OCI-LY7 (cell line): ENCODE results near the gene APBB2. TPM values are rescaled to one million over a fixed set of nuclear protein-coding genes. Genes with fewer than 3 reads are reported as not detected.

ENCODE experiments used
- BruUV-seq: library from RNA; stranded (reverse); fragments of 400-500 nt; replicated peaks from 2 replicates; lab custom pipeline; 2021; lab: Mats Ljungman, UMichigan
- CTCF ChIA-PET: fragments of 300-600 bp; sonication (Branson Sonifier 250); formaldehyde crosslinking; loops from one replicate; lab custom pipeline; 2022; ENCODE audit warnings: antibody characterized with exemption; ENCODE audit not compliant: unreplicated experiment; lab: Charles Lee
- POLR2A ChIA-PET: fragments of 300-600 bp; sonication (Branson Sonifier 250); formaldehyde crosslinking; loops from one replicate; lab custom pipeline; 2022; ENCODE audit warnings: antibody characterized with exemption; lab: Charles Lee
- DNase-seq: peaks from one replicate; pipeline ENCODE4 v3.0.0-alpha.2; 2015; ENCODE audit warnings: low spot score
- H2AFZ ChIP-seq: fragments of 200-600 bp; sonication (generic), shearing (Covaris generic); 2 replicates; pipeline ENCODE4 v1.6.1; 2014; ENCODE audit warnings: mild to moderate bottlenecking, antibody characterized with exemption, low read length, moderate library complexity
- H3K27ac ChIP-seq: fragments of 200-600 bp; sonication (generic); 2 replicates; pipeline ENCODE4 v1.5.1; 2014; ENCODE audit warnings: mixed run types, low read depth, mild to moderate bottlenecking, moderate library complexity, low read length, inconsistent platforms; ENCODE audit not compliant: poor library complexity, severe bottlenecking
- H3K36me3 ChIP-seq: fragments of 200-600 bp; sonication (generic); 2 replicates; pipeline ENCODE4 v1.6.1; 2014; ENCODE audit warnings: mild to moderate bottlenecking, antibody characterized with exemption, low read length, moderate library complexity, mixed read lengths; ENCODE audit not compliant: insufficient read depth
- H3K4me1 ChIP-seq: fragments of 200-600 bp; sonication (generic); 2 replicates; pipeline ENCODE4 v1.5.1; 2014; ENCODE audit warnings: mild to moderate bottlenecking, low read length; ENCODE audit not compliant: insufficient read depth, poor library complexity, severe bottlenecking
- H3K4me2 ChIP-seq: fragments of 200-600 bp; sonication (generic); 2 replicates; pipeline ENCODE4 v1.6.1; 2014; ENCODE audit warnings: mild to moderate bottlenecking, low read length
- H3K4me3 ChIP-seq: fragments of 200-600 bp; sonication (generic); 2 replicates; pipeline ENCODE4 v1.5.1; 2014; ENCODE audit warnings: mild to moderate bottlenecking, low read depth, low read length; ENCODE audit not compliant: poor library complexity, severe bottlenecking
- H3K79me2 ChIP-seq: fragments of 200-600 bp; sonication (generic); 2 replicates; pipeline ENCODE4 v1.6.1; 2016; ENCODE audit warnings: low read depth, mild to moderate bottlenecking, low read length, moderate library complexity, mixed read lengths; ENCODE audit not compliant: insufficient read depth
- H3K9me2 ChIP-seq: fragments of 200-600 bp; sonication (generic); 2 replicates; pipeline ENCODE4 v1.6.1; 2016; ENCODE audit warnings: mild to moderate bottlenecking, low read length, mixed read lengths; ENCODE audit not compliant: insufficient read depth
- H3K9me3 ChIP-seq: fragments of 200-600 bp; sonication (generic); 2 replicates; pipeline ENCODE4 v1.6.1; 2014; ENCODE audit warnings: mild to moderate bottlenecking, mixed run types, low read length, mixed read lengths
- H4K20me1 ChIP-seq: fragments of 200-600 bp; sonication (generic); 2 replicates; pipeline ENCODE4 v1.6.1; 2014; ENCODE audit warnings: mild to moderate bottlenecking, antibody characterized with exemption, low read length, moderate library complexity, mixed read lengths; ENCODE audit not compliant: insufficient read depth
- EZH2phosphoT487 ChIP-seq: fragments of 200-600 bp; sonication (generic); IDR thresholded peaks from 2 replicates; pipeline ENCODE4 v1.6.1; 2018; ENCODE audit warnings: low read depth, borderline replicate concordance, mild to moderate bottlenecking, mixed run types, antibody characterized with exemption, low read length, moderate library complexity, mixed read lengths
- intact Hi-C: fragments of 100-400 bp; cut with micrococcal nuclease; formaldehyde crosslinking; loops from one replicate; pipeline ENCODE4 v1.10.0; 2022; ENCODE audit not compliant: unreplicated experiment
- total RNA-seq, 2 experiments: library from RNA; depleted of rRNA in 1 of 2; stranded (reverse); fragments of >200 nt in 1 of 2; shearing (Covaris generic) in 1 of 2; gene quantifications; 2 replicates each; pipeline ENCODE4 v1.2.3, GENCODE V29; 2014 to 2022
- TF ChIP-seq, protein P1 (sequence below): fragments of 200-600 bp; sonication (generic); conservative IDR thresholded peaks from 2 replicates; pipeline ENCODE4 v1.5.1; 2014; ENCODE audit warnings: mild to moderate bottlenecking, antibody characterized with exemption, low read length, moderate library complexity, mixed read lengths

APBB2 gene
- total RNA-seq, 2 experiments from 2014 or later = 66.4 to 88.5 TPM

DNA sequence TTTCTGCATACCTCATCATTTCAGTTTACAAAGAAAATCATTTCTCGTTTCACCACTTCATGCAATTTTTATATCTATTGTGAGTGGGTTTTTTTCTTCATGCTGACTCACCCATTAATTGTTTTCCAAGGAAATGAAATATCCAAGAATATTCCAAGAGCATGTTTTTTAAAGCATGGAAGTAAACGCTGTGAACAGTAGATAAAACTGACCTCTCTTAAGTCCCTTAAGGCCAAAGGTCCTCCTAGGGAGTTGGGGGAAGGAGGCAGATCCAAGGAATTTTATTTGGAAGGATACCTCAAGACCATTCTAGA, 2.6 kb upstream of the APBB2 start:
- intact Hi-C loops = loop anchor here (10.0 kb wide), 1 partner anchor 112 kb away; no protein-coding TSS in a partner anchor
- H3K27ac ChIP-seq = peak overlapping the region; percentile 56
- BruUV-seq = no TSS peak
- TF ChIP-seq EZH2phosphoT487 = no peak
- TF ChIP-seq, protein P1, sequence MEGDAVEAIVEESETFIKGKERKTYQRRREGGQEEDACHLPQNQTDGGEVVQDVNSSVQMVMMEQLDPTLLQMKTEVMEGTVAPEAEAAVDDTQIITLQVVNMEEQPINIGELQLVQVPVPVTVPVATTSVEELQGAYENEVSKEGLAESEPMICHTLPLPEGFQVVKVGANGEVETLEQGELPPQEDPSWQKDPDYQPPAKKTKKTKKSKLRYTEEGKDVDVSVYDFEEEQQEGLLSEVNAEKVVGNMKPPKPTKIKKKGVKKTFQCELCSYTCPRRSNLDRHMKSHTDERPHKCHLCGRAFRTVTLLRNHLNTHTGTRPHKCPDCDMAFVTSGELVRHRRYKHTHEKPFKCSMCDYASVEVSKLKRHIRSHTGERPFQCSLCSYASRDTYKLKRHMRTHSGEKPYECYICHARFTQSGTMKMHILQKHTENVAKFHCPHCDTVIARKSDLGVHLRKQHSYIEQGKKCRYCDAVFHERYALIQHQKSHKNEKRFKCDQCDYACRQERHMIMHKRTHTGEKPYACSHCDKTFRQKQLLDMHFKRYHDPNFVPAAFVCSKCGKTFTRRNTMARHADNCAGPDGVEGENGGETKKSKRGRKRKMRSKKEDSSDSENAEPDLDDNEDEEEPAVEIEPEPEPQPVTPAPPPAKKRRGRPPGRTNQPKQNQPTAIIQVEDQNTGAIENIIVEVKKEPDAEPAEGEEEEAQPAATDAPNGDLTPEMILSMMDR = no peak
- no peaks in the 10 kb centered on the region for H3K9me2 ChIP-seq
- POLR2A ChIA-PET = interaction anchor here (0.6 to 1.6 kb wide), 8 partner anchors 9 to 308 kb away, joined by 3 to 7 read pairs (median 4); partner anchors contain the start of gene UCHL1
- peaks cover 35% of the 10 kb centered on the region for H3K4me1 ChIP-seq
- peaks cover 13% of the 10 kb centered on the region; the same call in 1 of the 2 replicates for H4K20me1 ChIP-seq
- DNase-seq = no peak
- H3K36me3 ChIP-seq = no peaks in the 10 kb centered on the region
- peaks cover 20% of the 10 kb centered on the region for H3K79me2 ChIP-seq
- H3K4me2 ChIP-seq = peak overlapping the region; percentile 79
- peak overlapping the region; percentile 74 for H3K4me3 ChIP-seq
- peak overlapping the region; percentile 99 for H2AFZ ChIP-seq
- CTCF ChIA-PET = interaction anchor here (0.6 to 1.2 kb wide), 3 partner anchors 40 to 292 kb away, joined by 3 read pairs; partner anchors contain the start of gene UCHL1
- H3K9me3 ChIP-seq = no peaks in the 10 kb centered on the region

DNA sequence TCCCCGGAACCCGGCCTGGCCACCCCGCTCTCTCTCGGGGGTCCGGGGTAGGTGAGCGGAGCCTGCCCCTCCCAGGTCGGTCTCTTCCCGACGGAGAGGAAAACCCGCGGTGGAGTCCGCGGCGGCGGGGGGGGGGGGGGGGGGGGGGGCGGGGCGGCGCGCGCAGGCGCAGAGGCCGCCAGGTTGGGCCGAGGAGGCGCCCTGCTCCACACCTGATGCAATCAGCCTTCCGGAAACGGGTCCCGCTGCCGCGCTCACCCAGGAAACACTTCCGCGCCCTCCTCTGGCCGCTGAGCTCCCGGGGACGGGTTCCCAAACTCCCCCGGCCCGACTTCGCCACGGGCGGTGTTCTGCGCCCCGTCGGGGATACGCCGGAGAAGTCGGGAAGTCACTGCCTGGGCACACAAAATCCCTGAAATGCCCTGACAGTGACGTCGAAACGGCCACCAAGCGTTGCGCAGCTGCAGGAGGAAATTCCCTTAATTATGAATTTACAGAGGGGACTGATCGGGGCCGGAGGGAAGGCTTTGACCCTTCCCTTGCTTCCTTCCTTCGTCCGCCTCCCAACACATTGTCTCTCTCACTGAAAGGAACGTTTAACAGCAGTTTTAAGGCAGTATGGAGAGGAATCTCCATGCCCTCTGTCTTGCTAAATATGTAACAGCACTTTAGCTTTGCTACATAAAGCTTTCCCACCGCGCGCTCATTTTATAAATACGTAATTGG, 2.1 kb upstream of the APBB2 start:
- H3K4me2 ChIP-seq = peak overlapping the region; percentile 96
- H3K27ac ChIP-seq = peak overlapping the region; percentile 56
- peaks cover 40% of the 10 kb centered on the region for H3K4me1 ChIP-seq
- no peaks in the 10 kb centered on the region for H3K9me3 ChIP-seq
- peak overlapping the region; percentile 99 for H2AFZ ChIP-seq
- CTCF ChIA-PET = interaction anchor here (0.6 to 1.2 kb wide), 3 partner anchors 40 to 292 kb away, joined by 3 read pairs; partner anchors contain the start of gene UCHL1
- TF ChIP-seq, protein P1 = peak; percentile 46
- no peak for TF ChIP-seq EZH2phosphoT487
- POLR2A ChIA-PET = interaction anchor here (0.5 to 1.6 kb wide), 12 partner anchors 9 to 1210 kb away, joined by 3 to 9 read pairs (median 4); partner anchors contain the start of gene UCHL1
- peak; percentile 91 for DNase-seq
- H3K36me3 ChIP-seq = no peaks in the 10 kb centered on the region
- peaks cover 16% of the 10 kb centered on the region; the same call in 1 of the 2 replicates for H4K20me1 ChIP-seq
- TSS peak; percentile 100 for BruUV-seq
- H3K79me2 ChIP-seq = peaks cover 25% of the 10 kb centered on the region
- no peaks in the 10 kb centered on the region for H3K9me2 ChIP-seq
- H3K4me3 ChIP-seq = peak overlapping the region; percentile 74
- intact Hi-C loops = loop anchor here (10.0 kb wide), 1 partner anchor 112 kb away; no protein-coding TSS in a partner anchor
